Stomach (tissue), 4 donors: ENCODE results near the gene BCL2A1.

Experiments
- CTCF ChIP-seq, 7 experiments: fragments of 450-650 bp in 4 of 7; fragments of 200-600 bp in 3 of 7; sonication (generic) in 3 of 7; IDR thresholded peaks; one replicate each; pipeline ENCODE4 v1.5.1; 2016 to 2019; ENCODE audit warnings: antibody characterized with exemption in 7 of 7, control low read depth in 2 of 7, mild to moderate bottlenecking in 1 of 7
- POLR2A ChIP-seq, 4 donors: fragments of 450-650 bp; IDR thresholded peaks; one replicate each; pipeline ENCODE4 v1.6.1; 2016; ENCODE audit warnings: antibody characterized with exemption in 4 of 4, control low read depth in 2 of 4, mild to moderate bottlenecking in 1 of 4, moderate library complexity in 1 of 4
- POLR2AphosphoS5 ChIP-seq, 3 donors: sonication (generic); formaldehyde crosslinking; IDR thresholded peaks; one replicate each; pipeline ENCODE4 v1.6.1; 2016; ENCODE audit warnings: antibody characterized with exemption in 3 of 3

- no peak for TF ChIP-seq CTCF (IDR thresholded peaks at IDR 0.05)
- TF ChIP-seq POLR2A (IDR thresholded peaks at IDR 0.05) = no peak
- no peak for TF ChIP-seq POLR2AphosphoS5 (IDR thresholded peaks at IDR 0.05)
These were observed 36.0 kb upstream of the BCL2A1 start for GRCh38 chr15:80006946-80007345.
